B cell (primary cell): Measurements from ENCODE around the gene CREB3L1. TPM values are rescaled to one million over a fixed set of nuclear protein-coding genes. Genes with fewer than 3 reads are reported as not detected.

Experiments
- ATAC-seq: fragments of 200-7000 bp; cut with Tn5 transposase; one replicate; pipeline ENCODE4 v1.10.0; 2021; ENCODE audit warnings: low read depth, mild to moderate bottlenecking, moderate number of reproducible peaks, moderate library complexity
- CTCF ChIA-PET: fragments of 350-600 bp; sonication (Branson Sonifier 250); formaldehyde crosslinking; loops from one replicate; lab custom pipeline; 2021; ENCODE audit warnings: antibody characterized with exemption, inconsistent platforms; lab: Charles Lee
- POLR2A ChIA-PET: fragments of 350-600 bp; sonication (Branson Sonifier 250); formaldehyde crosslinking; loops from one replicate; lab custom pipeline; 2021; ENCODE audit warnings: antibody characterized with exemption; lab: Charles Lee
- DNase-seq: peaks from one replicate; pipeline ENCODE4 v3.0.0; 2013
- H2AFZ ChIP-seq: 2 replicates; pipeline ENCODE4 v1.6.1; 2012; ENCODE audit warnings: mild to moderate bottlenecking, low read depth, low read length; ENCODE audit not compliant: insufficient read depth, poor library complexity, severe bottlenecking
- H3K27ac ChIP-seq, 2 donors: 1 replicate in 1 of 2; 2 replicates in 1 of 2; pipeline ENCODE4 v1.5.1; 2012 to 2013; ENCODE audit warnings: low read length in 2 of 2, mild to moderate bottlenecking in 2 of 2, moderate library complexity in 1 of 2
- H3K27me3 ChIP-seq, 4 experiments: fragments of 200-600 bp in 1 of 4; sonication (generic) in 1 of 4; replicated peaks in 1 of 4; 1 replicate in 2 of 4; 2 replicates in 2 of 4; pipeline versions ENCODE4 v1.6.1 to v1.7.0; 2013 to 2016; ENCODE audit warnings: low read length in 3 of 4, mild to moderate bottlenecking in 2 of 4, mixed read lengths in 1 of 4, moderate library complexity in 1 of 4; ENCODE audit not compliant: insufficient read depth in 4 of 4, control insufficient read depth in 3 of 4; ENCODE audit errors: control extremely low read depth in 1 of 4
- H3K36me3 ChIP-seq, 2 experiments: replicated peaks in 1 of 2; 1 replicate in 1 of 2; 2 replicates in 1 of 2; pipeline versions ENCODE4 v1.6.1 to v1.7.1; 2013; ENCODE audit warnings: low read length in 1 of 2; ENCODE audit not compliant: insufficient read depth in 2 of 2, control insufficient read depth in 1 of 2; ENCODE audit errors: control extremely low read depth in 1 of 2, extremely low read depth in 1 of 2
- H3K4me1 ChIP-seq, 2 donors: fragments of 200-600 bp in 1 of 2; sonication (generic) in 1 of 2; 1 replicate in 1 of 2; 2 replicates in 1 of 2; pipeline versions ENCODE4 v1.5.1 to v1.6.1; 2013 to 2017; ENCODE audit warnings: low read length in 2 of 2; ENCODE audit not compliant: control insufficient read depth in 2 of 2, insufficient read depth in 2 of 2
- H3K4me2 ChIP-seq: replicated peaks from 2 replicates; pipeline ENCODE3; 2012; ENCODE audit warnings: mild to moderate bottlenecking, low read depth, low read length; ENCODE audit not compliant: poor library complexity, severe bottlenecking
- H3K4me3 ChIP-seq, 5 experiments: fragments of 200-600 bp in 1 of 5; sonication (generic) in 1 of 5; 1 replicate in 3 of 5; 2 replicates in 2 of 5; pipeline versions ENCODE4 v1.5.1 to v1.7.0; 2011 to 2016; ENCODE audit warnings: low read length in 4 of 5, mild to moderate bottlenecking in 4 of 5, low read depth in 2 of 5, control low read depth in 1 of 5, moderate library complexity in 1 of 5; ENCODE audit not compliant: insufficient read depth in 1 of 5; ENCODE audit errors: control extremely low read depth in 1 of 5, extremely low read depth in 1 of 5
- H3K79me2 ChIP-seq: fragments of 200-600 bp; sonication (generic); one replicate; pipeline ENCODE4 v1.6.0; 2016; ENCODE audit warnings: low read length; ENCODE audit not compliant: control insufficient read depth, insufficient read depth
- H3K9ac ChIP-seq: fragments of 200-600 bp; sonication (generic); 2 replicates; pipeline ENCODE4 v1.6.1; 2017; ENCODE audit warnings: mild to moderate bottlenecking, low read length, moderate library complexity
- H3K9me3 ChIP-seq, 3 donors: one replicate each; pipeline versions ENCODE4 v1.6.1 to v1.7.1; 2013; ENCODE audit warnings: low read length in 2 of 3; ENCODE audit not compliant: control insufficient read depth in 2 of 3, insufficient read depth in 1 of 3; ENCODE audit errors: control extremely low read depth in 1 of 3
- H4K20me1 ChIP-seq: 2 replicates; pipeline ENCODE4 v1.6.0; 2012; ENCODE audit warnings: mild to moderate bottlenecking, low read length; ENCODE audit not compliant: insufficient read depth, control insufficient read depth, poor library complexity, severe bottlenecking
- H3K27ac Mint-ChIP-seq: one replicate; pipeline ENCODE4 v1.8.0; 2021; ENCODE audit warnings: mixed read lengths
- H3K27me3 Mint-ChIP-seq: one replicate; pipeline ENCODE4 v1.8.0; 2021; ENCODE audit warnings: mixed read lengths
- H3K4me1 Mint-ChIP-seq: one replicate; pipeline ENCODE4 v1.8.0; 2021; ENCODE audit warnings: mixed read lengths
- H3K4me3 Mint-ChIP-seq: one replicate; pipeline ENCODE4 v1.8.0; 2021; ENCODE audit warnings: mixed read lengths
- H3K9me3 Mint-ChIP-seq: one replicate; pipeline ENCODE4 v1.8.0; 2022; ENCODE audit warnings: mixed read lengths; ENCODE audit not compliant: insufficient read depth
- EZH2 ChIP-seq: IDR thresholded peaks from 2 replicates; pipeline ENCODE4 v1.6.1; 2012; ENCODE audit warnings: borderline replicate concordance, low read depth, mild to moderate bottlenecking, moderate library complexity, low read length; ENCODE audit not compliant: insufficient read depth, poor library complexity, severe bottlenecking
- WGBS: methylation state at CpG from one replicate; pipeline ENCODE4 v1.1.5; 2013; ENCODE audit warnings: missing lambda C conversion rate; ENCODE audit not compliant: insufficient coverage; 5-methylcytosine and 5-hydroxymethylcytosine counted together
- intact Hi-C: fragments of 100-400 bp; cut with micrococcal nuclease; formaldehyde crosslinking; loops from one replicate; pipeline ENCODE4 v1.10.0; 2022
- polyA minus RNA-seq: library from RNA; depleted of rRNA, polyadenylated mRNA; stranded (reverse); fragments of >200 nt; gene quantifications from 2 replicates; pipeline ENCODE4 v1.2.3, GENCODE V29; 2012
- polyA plus RNA-seq: library from polyadenylated mRNA; depleted of rRNA; stranded (reverse); fragments of >200 nt; gene quantifications from 2 replicates; pipeline ENCODE4 v1.2.3, GENCODE V29; 2012
- total RNA-seq, 2 donors: library from RNA; stranded (reverse); fragments of 120-200 nt in 1 of 2; gene quantifications; 1 replicate in 1 of 2; 2 replicates in 1 of 2; pipeline versions ENCODE4 v1.2.3 to v1.2.4, GENCODE V29; 2013 to 2022
- TF ChIP-seq, protein P1 (sequence below): fragments of 200-600 bp; IDR thresholded peaks from one replicate; pipeline ENCODE4 v1.8.0; 2022; ENCODE audit warnings: antibody characterized with exemption, mild to moderate bottlenecking

Gene CREB3L1, protein sequence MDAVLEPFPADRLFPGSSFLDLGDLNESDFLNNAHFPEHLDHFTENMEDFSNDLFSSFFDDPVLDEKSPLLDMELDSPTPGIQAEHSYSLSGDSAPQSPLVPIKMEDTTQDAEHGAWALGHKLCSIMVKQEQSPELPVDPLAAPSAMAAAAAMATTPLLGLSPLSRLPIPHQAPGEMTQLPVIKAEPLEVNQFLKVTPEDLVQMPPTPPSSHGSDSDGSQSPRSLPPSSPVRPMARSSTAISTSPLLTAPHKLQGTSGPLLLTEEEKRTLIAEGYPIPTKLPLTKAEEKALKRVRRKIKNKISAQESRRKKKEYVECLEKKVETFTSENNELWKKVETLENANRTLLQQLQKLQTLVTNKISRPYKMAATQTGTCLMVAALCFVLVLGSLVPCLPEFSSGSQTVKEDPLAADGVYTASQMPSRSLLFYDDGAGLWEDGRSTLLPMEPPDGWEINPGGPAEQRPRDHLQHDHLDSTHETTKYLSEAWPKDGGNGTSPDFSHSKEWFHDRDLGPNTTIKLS
- total RNA-seq = not detected in 2 replicates
- total RNA-seq (2013) = 0.21 TPM
- 0.09 TPM in 1 of 2 replicates, not detected in the other for polyA plus RNA-seq
- polyA minus RNA-seq = not detected in 2 replicates

DNA sequence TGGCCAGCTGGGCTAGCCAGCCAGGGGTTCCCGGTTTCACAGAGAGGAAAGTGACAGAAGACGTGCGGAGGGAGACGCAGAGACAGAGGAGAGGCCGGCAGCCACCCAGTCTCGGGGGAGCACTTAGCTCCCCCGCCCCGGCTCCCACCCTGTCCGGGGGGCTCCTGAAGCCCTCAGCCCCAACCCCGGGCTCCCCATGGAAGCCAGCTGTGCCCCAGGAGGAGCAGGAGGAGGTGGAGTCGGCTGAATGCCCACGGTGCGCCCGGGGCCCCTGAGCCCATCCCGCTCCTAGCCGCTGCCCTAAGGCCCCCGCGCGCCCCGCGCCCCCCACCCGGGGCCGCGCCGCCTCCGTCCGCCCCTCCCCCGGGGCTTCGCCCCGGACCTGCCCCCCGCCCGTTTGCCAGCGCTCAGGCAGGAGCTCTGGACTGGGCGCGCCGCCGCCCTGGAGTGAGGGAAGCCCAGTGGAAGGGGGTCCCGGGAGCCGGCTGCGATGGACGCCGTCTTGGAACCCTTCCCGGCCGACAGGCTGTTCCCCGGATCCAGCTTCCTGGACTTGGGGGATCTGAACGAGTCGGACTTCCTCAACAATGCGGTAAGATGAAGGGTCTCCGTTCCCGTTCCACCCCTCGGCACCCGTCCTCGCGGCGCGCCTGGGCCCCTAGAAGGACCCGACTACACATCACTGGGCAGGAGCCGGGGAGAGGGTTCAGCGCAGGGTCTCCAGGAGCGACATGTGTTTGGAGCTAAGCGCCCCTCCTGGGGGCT lies at the start of gene CREB3L1:
CREB3L1 (plus strand) TSS at position 41 of the 765 bp plus-strand sequence; CDS start at position 491, 450 bp downstream.
- 3% methylated on average over 53 of the region's 61 CpGs for WGBS
- CTCF ChIA-PET = no interaction called here

More for the DNA sequence above, at the start of gene CREB3L1:
- Histone ChIP-seq H3K27ac (no peak within 1 kb of the TSS), H3K9ac (no peak within 1 kb of the TSS), H3K9me3 (peaks cover 0 to 2% (median 0%) of the 10 kb centered on the region in 3 donors), H4K20me1 (no peaks in the 10 kb centered on the region), H3K4me3 (no peak within 1 kb of the TSS), H3K36me3 (no peaks in the 10 kb centered on the region), H3K27me3 (peaks cover 0 to 53% (median 21%) of the 10 kb centered on the region in 4 experiments), H3K4me1 (peaks cover 10 to 12% of the 10 kb centered on the region in 2 donors), H3K79me2 (no peaks in the 10 kb centered on the region), H3K4me2 (peak within 1 kb of the TSS; percentile 51), H2AFZ (no peak within 1 kb of the TSS)
- no peak within 1 kb of the TSS for H3K4me3 Mint-ChIP-seq
- POLR2A ChIA-PET = no interaction called here
- no peaks in the 10 kb centered on the region for H3K9me3 Mint-ChIP-seq
- H3K27me3 Mint-ChIP-seq = peaks cover 57% of the 10 kb centered on the region
- TF ChIP-seq, protein P1, sequence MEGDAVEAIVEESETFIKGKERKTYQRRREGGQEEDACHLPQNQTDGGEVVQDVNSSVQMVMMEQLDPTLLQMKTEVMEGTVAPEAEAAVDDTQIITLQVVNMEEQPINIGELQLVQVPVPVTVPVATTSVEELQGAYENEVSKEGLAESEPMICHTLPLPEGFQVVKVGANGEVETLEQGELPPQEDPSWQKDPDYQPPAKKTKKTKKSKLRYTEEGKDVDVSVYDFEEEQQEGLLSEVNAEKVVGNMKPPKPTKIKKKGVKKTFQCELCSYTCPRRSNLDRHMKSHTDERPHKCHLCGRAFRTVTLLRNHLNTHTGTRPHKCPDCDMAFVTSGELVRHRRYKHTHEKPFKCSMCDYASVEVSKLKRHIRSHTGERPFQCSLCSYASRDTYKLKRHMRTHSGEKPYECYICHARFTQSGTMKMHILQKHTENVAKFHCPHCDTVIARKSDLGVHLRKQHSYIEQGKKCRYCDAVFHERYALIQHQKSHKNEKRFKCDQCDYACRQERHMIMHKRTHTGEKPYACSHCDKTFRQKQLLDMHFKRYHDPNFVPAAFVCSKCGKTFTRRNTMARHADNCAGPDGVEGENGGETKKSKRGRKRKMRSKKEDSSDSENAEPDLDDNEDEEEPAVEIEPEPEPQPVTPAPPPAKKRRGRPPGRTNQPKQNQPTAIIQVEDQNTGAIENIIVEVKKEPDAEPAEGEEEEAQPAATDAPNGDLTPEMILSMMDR = no peak
- TF ChIP-seq EZH2 = no peak
- peaks cover 8% of the 10 kb centered on the region for H3K4me1 Mint-ChIP-seq
- no peak for DNase-seq
- intact Hi-C loops = no loop called here
- H3K27ac Mint-ChIP-seq = no peak within 1 kb of the TSS
- no peak for ATAC-seq
